DMS53 treated with DMSO at 0.1 percent for 48 hours (cell line): ENCODE measurements around the gene ITGA11.

Experiments
- DNase-seq: peaks from one replicate; lab custom pipeline; 2025; ENCODE audit not compliant: unreplicated experiment; lab: John Stamatoyannopoulos, UW

The ITGA11 gene

DNA sequence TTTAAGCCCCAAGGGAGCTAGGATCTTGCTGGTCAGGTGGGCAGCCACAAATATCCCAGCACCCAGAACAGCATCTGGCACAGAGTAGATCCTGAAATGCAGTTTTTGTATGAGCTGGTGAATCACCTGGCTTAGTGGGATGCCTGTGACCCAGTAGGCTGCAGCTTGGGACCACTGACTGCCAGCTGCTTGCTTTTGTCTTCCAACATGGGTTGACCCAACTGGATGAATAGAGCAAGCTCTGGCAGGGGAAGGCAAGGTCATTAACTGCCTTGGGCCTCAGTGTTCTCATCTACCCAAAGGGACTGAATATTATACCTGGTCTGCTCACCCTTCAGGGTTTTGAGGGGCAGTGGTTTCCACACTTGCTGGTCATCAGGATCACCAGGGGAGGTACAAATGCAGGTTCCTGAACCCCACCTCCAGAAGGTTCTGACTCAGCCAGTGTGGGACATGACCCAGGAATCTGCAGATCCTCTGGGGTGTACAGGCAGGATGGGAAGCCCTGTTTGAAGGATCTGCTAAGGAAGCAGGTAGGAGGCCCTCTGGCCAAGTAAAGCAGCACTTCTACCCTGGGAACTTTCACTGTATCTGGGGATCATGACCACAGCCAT is 55.4 kb downstream of the ITGA11 start:
- DNase-seq: no peak

DNA sequence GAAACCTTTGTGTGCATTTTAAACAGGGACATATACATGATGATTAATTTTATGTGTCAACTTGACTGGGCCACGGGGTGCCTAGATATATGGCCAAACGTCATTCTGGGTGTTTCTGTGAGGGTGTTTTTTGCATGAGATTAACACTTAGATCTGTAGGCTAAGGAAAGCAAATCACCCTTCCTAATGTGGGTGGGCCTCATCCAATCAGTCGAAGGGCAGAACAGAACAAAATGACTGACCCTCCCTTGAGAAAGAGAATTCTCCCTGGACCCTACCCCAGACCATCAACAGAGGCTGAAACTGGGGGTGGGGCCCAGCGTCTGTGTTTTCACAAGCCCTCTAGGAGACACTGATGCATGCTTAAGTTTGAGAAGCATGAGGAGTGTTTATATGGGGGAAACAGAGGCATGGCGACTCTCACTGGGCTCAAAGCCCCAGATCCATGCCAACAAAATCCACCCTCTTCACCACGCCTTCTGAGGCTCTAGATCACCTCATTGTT is 56.2 kb downstream of the ITGA11 start:
- DNase-seq: no peak

DNA sequence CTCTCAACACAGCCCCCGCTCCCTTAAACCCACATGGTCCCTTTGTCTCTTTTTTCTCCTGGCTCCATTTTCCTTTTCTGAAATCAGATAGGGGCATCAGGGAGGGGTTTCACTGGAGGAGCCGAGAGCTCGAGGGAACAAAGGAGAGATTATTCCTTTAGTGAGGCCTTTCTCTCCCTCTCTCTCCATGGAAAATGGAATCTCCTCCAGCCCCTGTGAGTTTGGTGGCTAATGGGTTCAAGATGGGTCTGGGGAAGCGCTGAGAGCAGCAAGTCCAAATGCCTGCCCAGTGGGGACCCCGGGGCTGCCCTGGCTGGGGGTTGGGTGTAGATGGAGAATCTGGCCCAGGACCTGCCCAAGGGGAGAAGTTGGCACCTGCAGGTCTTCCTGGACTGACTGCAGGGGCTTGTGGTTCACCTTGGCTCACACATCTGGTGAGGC is 56.8 kb downstream of the ITGA11 start:
- DNase-seq: no peak

DNA sequence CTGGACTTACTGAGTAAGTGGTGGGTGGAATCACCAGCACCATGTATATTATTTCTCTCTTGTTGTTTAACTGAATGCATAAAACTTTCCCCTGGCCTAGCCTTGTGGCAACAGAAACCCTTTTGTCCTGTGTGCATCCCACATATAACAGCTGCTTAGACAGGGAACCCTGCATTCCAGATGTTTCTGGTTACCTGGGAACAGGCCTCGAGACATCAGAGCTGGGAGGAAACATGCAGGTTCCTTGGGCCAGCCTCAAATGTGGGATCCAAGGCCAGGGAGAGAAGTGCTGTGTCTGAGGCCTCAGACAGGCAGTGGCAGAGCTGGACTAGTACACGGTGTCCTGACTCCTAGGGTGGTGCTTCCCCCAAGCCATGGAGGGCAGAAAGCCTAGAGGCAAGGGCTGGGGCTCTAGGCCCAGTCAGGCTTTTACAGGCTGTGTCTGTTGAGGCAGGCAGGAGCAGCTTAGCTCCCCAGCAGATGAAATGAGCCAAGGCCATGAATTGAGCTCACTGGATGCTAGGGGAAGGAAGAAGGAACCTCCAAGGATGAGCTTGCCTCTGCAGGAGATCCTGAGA is 57.7 kb downstream of the ITGA11 start:
- no peak for DNase-seq

DNA sequence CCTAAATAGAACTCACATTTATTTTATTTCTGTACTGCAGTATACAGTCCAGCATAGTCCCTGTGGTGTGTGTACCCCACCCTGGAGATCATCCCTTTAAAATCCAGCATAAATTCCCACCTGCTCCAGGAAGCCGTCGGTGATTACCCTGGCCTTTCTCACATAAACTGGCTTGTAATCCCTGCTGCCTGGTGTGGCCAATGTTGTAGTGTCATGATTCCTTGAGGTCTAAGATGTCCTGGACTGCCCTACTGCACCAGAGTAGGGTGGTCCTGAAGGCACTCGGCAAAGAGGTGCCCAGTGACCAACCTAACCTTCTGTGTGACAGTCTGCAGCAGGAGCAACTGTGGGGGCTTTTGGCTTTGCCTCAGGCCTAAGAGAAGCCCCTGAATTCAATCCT is 58.9 kb downstream of the ITGA11 start:
- no peak for DNase-seq

DNA sequence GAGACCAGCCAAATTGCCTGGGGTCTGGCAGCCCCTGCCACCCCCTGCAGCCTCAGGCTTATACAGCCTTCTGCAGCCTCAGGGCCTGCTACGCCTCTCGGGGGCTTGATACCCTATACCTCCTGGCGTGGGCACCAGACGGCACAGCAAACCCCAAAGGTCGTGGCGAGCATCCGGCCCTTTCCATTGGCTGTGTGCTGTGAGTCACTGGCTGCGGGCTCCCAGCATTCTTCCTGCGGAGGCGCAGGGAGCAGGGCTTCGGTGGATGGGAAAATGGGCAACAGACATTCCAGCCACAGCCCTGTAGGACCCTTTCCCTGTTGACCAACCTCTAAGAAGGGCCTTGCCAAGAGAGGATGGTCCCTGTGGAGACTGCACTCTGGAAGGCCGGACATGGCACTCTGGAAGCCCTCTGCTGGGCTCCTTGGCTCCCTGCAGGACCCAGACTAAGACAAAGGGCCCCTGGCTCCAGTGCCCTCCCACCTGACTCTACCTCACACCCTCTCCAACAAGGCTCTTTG is 59.6 kb downstream of the ITGA11 start:
- no peak for DNase-seq

DNA sequence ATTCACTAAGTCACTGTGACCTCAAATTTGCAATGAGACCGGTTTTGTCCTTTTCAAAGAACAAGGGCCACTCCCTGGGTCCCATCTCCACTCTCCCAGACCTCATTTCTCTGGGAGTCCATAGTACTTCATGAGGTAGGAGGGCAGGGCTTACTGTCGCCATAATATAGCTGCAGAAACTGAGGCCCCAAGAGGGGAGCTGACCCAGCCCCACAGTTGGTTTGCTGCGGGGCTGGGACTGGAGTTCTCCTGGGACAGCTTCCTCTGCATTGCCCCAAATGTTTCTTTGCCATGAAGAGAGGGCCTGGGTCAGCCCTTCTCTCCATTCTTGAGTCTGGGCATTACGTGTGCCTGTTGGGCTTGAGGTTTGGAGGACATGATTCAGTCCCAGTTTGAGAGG is 60.1 kb downstream of the ITGA11 start:
- no peak for DNase-seq

DNA sequence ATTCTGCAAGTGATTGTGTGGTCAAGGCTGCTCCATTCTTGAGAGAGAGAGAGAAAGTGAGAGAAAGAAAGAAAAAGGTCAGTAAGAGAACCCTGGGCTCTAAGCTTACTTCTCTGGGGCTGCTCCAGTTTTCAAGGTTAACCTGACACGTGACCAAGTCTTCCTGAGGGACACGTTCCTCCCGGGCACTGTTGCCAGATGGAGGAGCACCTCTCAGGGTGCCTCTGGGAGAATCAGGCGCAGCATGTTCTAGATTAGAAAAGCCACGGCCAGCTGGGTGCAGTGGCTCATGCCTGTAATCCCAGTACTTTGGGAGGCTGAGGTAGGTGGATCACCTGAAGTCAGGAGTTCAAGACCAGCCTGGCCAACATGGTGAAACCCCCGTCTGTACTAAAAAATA is 60.8 kb downstream of the ITGA11 start:
- no peak for DNase-seq

DNA sequence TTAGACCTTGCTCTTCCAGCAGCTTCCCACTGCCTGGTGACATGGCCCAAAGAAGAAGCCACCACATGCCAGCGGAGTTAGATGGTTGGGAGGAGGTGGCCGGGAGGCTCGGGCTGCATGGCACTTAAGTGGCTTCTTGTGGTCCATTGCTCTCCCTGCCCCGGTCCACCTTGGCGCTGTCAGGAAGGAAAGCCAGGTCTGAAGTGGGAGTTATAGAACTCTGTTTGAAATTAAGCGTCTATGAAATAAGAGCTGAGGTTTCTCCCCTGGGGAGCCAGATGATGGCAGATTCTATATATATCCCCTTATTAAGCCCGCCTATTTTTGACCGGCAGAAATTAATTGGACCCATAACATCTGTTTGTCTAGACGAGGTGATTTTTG is 61.2 kb downstream of the ITGA11 start:
- DNase-seq: no peak

DNA sequence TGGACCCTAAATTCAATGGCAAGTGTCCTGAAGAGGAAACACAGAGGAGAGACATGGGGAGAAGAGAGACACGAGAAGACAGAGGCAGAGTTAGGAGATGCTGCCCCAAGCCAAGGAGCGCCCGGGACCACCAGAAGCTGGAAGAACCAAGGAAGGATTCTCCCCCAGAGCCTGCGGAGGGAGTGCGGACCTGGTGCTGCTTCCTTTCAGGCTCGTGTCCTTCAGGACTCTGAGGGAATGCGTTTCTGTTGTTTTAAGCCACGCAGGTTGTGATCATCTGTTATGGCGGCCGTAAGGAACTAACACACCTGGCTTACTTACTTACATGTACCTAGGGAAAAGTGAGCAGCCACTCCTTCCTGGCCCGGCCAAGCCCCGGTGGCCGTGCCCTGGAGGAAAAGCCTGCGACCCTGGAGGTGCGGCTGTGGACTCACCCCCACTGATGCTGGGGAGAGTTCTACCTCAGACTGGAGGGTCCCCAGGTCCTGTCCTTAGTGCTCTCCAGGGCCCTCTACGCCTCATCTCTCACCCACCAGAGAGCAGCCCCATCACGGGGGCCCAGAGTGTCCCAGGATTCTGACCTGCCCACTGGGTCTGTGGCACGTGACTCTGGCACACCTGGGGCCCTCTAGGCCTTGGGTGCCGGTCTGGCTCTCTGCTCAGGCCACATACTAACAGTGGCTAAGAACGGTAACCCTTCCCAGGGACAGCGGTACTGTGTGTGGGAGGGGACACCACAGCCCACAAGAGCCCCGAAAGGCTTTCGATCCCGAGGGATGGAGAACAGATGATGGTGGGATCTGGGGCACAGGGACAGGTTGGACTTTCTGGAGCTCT is 61.8 kb downstream of the ITGA11 start:
- no peak for DNase-seq

DNA sequence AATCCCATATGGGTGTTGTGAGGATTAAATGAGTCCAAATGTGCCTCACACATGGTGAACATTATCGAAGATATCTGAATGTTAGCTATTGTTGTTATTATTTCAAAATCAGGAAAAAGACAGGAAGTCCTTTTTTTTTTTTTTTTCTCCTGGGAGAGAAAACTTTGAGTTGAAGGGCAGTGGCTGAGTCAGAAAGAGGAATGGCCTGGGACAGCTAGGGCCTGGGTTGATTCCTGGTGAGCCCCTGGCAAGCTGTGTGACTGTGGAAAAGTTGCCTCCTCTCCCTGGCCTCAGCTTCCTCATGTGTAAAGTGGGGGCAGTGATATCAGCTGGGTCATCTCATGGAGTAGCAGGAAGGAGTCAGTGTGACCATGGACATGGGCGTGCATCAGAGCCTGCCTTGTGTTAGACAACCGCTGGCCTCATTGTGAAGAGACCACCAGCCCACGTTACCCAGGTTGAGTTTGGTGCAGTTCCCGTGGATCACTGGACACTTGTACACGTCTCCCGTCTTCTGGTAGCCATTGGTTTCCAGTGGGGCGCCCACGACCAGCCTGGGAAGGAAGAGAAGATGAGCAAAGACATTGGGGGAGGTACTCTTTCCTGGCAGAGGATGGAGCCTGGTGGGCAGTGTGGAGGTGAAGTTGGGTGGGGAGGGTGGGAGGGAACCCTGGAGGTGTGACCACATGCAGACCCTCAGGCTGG is 63.1 kb downstream of the ITGA11 start:
- DNase-seq: no peak

DNA sequence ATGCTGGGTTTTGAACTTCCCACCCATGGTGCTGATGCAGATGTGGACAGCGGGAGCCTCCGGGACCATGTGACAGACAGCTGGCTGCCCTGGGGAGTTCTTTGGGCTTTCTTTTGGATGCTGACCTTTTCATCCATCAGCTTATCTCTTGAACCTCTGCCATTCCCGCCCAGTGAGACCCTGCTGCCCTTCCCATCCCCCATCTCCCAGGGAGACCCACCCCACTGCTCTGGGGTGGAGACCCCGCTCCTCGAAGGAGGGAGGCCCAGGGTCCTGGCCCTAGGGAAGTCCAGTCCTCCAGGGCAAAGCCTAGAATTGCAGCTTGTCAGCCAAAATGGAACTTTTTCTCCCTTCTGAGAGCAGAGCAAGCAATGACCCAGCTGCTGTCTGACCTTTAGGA is 64.0 kb downstream of the ITGA11 start:
- DNase-seq: no peak

DNA sequence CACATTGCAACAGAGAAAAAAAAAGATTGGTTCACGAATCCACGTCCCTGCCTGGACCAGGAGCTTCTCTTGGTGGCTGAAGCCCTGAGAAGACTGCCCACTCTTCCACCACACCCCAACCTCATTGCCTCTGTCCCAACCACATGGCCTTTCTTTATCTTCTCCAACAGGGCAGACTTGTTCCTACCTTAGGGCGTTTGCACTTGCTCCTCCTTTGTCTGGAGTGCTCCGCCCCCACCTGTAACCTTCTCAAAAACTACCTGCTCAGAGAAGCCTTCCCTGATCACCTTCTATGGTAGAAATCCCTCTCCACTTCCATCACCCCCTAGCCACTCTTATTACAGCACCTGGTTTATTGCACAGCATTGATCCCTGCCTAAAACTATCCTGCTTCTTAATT is 64.7 kb downstream of the ITGA11 start:
- DNase-seq: no peak

DNA sequence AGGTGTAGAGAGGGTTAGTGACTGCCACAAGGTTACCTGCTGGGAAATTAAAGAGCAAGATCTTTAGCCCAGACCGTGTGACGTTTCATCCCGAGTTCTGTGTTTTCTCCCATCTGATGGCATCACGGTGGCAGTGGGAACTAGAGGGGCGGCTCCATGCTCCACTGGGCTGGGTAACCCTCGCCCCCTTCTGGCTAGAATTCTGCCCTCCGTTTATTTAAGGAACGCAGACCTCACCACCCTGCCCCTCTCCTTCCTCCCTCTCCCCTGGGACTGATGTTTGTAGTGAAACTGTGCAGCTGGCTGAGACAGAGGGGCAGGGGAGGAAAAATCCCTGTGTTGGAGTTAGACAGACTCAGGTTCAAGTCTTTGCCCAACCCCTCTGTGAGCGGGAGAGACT is 65.6 kb downstream of the ITGA11 start:
- no peak for DNase-seq

DNA sequence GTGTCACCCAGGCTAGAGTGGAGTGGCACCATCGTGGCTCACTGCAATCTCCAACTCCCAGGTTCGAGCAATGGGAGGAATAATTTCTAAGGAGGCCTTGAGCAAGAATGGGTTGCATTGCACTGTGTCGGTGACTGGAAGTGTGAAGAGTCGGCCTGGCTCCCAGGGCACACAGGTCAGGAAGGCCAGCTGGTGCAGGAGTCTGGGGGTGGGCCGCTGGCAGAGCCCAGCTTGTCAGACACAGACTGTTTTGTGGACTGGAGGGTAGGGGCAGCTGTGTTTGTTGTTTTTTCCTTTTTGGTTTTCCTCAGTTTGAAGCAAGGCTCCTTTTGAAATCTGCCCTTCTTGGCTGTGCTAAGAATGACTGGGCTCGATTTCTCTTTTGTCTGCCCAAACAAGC is 66.2 kb downstream of the ITGA11 start:
- no peak for DNase-seq

DNA sequence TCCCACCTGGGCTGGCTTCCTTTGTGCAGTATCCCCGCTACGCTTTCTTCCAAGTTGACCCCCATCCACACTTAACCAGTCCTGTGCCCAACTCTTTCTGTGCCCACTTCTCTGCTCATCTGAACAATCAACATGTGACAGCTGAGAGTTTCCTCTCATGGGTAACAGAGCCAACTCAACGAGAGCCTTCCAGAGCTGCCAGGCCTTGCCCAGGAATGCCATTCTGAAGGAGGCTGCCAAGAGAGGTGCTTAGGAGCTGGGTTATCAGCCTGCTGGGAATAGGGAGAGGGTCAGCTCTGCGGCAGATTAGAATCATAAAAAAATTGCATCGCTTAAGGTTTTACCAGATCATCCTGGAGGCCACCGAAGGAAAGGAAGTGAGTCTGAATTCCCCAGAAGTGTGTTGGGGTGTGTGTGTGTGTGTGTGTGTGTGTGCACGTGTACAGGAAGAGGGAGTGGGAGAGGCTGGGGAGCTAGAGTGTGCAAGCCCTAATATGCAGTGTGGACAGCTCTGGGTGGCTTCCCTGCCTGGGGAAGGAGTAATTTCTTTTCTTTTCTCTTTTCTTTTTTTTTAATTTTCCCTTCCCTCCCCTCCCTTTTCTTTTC is 66.7 kb downstream of the ITGA11 start:
- no peak for DNase-seq

DNA sequence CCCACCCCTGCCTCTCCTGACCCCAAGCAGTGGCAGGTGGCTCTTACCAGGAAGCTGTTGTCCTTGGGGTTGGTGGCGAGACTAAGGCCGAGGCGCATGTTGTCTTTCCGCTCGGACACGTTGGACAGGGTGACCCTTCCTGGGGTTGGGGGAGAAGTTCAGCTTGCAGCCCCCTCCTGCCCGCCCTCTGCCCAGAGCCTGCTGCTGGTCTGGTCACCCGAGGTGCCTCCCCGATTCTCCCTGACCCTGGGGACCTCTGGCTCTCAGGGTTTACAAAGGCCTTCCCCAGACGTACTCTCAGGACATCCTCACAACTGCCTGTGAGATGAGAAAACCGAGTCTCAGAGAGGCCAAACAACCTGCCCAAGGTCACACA is 67.3 kb downstream of the ITGA11 start:
- no peak for DNase-seq

DNA sequence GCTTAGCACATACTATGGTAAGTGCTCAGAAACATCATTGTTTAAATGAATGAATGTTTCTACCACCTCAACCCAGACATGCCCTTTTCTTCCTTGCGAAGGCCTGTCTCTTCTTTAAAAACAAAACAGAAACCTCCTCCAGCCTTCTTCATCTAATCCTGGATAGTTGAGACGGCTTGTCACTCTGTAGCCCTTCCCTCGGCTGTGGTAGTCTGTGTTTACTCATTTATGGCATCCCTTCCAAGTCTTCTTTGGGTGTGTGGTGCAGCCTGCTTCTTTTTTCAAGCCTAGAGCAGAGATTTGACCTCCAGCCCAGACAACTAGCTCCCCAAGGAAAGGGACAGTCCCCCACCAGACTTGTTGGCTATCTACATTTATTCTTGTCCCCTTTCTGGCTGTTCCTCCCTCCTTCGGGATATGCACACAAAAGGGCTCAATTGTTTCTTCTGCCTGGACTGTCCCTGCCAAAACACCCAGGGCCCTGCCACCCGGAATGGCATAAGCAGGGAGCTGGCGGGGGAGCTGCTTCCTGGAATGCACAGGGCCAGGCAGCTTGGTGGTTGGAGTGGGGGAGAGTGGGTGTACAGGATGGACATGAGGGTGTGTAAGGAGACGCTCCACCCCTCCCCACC is 67.8 kb downstream of the ITGA11 start:
- DNase-seq: no peak

DNA sequence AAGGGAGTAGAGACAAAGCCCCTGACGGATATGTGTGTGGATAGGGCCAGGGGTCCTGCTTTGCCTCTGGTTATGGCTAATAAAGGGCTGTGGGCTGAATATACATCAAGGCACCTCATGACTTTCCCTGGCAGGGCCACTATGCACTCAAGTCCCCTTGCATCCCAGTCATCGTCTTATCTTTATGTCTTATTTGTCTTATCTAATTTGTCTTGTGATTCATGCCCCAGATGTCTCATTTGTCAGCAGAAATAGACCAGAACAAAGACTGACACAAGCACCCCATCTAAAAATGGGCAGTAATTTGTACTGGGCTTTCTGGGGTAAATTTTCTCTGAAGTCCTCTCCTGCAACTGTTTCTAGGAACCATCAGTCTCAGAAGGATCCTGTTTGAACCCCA is 68.6 kb downstream of the ITGA11 start:
- no peak for DNase-seq

DNA sequence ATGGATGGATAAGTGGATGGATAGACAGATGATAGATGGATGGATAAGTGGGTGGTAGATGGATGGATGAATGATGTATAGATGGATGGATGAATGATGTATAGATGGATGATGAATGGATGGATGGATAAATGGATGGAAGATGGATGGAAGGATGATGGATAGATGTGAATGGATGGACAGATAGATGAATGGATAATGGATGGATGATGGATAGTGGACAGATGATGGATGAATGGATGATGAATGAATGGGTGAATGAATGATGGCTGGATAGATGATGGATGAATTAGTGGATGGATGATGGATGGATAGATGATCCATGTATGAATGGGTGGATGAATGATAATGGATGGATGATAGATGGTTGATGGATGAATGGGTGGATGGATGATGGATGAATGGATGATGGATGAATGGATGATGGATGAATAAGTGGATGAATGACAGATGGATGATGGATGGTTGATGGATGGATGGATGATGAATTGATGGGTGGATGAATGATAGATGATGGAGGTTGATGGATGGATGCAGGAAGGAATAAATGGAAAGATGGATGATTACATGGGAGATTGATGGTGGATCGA is 69.3 kb downstream of the ITGA11 start:
- DNase-seq: no peak
